GM12878 (cell line): Measurements from ENCODE around the gene ATP6V1G1. TPM values are rescaled to one million over a fixed set of nuclear protein-coding genes. Genes with fewer than 3 reads are reported as not detected.

Experiments used
- BACH1 ChIP-seq: fragments of 450-650 bp; IDR thresholded peaks from 2 replicates; pipeline ENCODE4 v1.6.1; 2017; ENCODE audit warnings: mild to moderate bottlenecking, borderline replicate concordance
- BHLHE40 ChIP-seq, 2 experiments: fragments of 450-650 bp in 1 of 2; IDR thresholded peaks; 2 replicates each; pipeline ENCODE4 v1.6.1; 2011 to 2017; ENCODE audit warnings: low read depth in 2 of 2, borderline replicate concordance in 1 of 2, improper control_type of control experiment in 1 of 2, low read length in 1 of 2, mild to moderate bottlenecking in 1 of 2
- CREB1 ChIP-seq: IDR thresholded peaks from 2 replicates; pipeline ENCODE4 v1.6.1; 2012; ENCODE audit warnings: low read depth, mild to moderate bottlenecking, inconsistent platforms
- DPF2 ChIP-seq: fragments of 450-650 bp; IDR thresholded peaks from 2 replicates; pipeline ENCODE4 v1.6.1; 2017; ENCODE audit warnings: mild to moderate bottlenecking
- HDAC2 ChIP-seq: fragments of 200-600 bp; sonication (generic); IDR thresholded peaks from 2 replicates; pipeline ENCODE4 v1.6.1; 2017
- IRF3 ChIP-seq: fragments of 450-650 bp; IDR thresholded peaks from 2 replicates; pipeline ENCODE4 v1.6.1; 2014; ENCODE audit warnings: mild to moderate bottlenecking
- LARP7 ChIP-seq: fragments of 450-650 bp; IDR thresholded peaks from 2 replicates; pipeline ENCODE4 v1.6.1; 2017; ENCODE audit warnings: mild to moderate bottlenecking
- MEF2A ChIP-seq: IDR thresholded peaks from 2 replicates; pipeline ENCODE4 v1.6.1; 2011; ENCODE audit warnings: low read depth, mild to moderate bottlenecking, low read length, moderate library complexity; ENCODE audit not compliant: insufficient read depth
- PAX5 ChIP-seq: IDR thresholded peaks from 2 replicates; pipeline ENCODE4 v1.6.1; 2011; ENCODE audit warnings: low read depth, low read length, borderline replicate concordance
- RUNX3 ChIP-seq: IDR thresholded peaks from 2 replicates; pipeline ENCODE4 v1.6.1; 2012; ENCODE audit warnings: low read length, inconsistent platforms
- SIN3A ChIP-seq: IDR thresholded peaks from 2 replicates; pipeline ENCODE4 v1.6.1; 2012; ENCODE audit warnings: low read depth, low read length, improper control_type of control experiment
- SMAD1 ChIP-seq: fragments of 450-650 bp; IDR thresholded peaks from 2 replicates; pipeline ENCODE4 v1.6.1; 2018; ENCODE audit warnings: mild to moderate bottlenecking, low read depth; ENCODE audit not compliant: partially characterized antibody
- SPI1 ChIP-seq: IDR thresholded peaks from 2 replicates; pipeline ENCODE4 v1.6.1; 2011; ENCODE audit warnings: low read depth, mild to moderate bottlenecking, low read length, moderate library complexity, borderline replicate concordance; ENCODE audit not compliant: insufficient read depth
- STAT3 ChIP-seq: IDR thresholded peaks from 2 replicates; pipeline ENCODE4 v1.6.1; 2011; ENCODE audit warnings: low read depth, low read length, improper control_type of control experiment
- SUZ12 ChIP-seq: fragments of 200-600 bp; sonication (generic); IDR thresholded peaks from one replicate; pipeline ENCODE4 v1.6.1; 2018; ENCODE audit warnings: antibody characterized with exemption, mild to moderate bottlenecking; ENCODE audit not compliant: unreplicated experiment
- TCF12 ChIP-seq: IDR thresholded peaks from 2 replicates; pipeline ENCODE4 v1.6.1; 2011; ENCODE audit warnings: low read depth, mild to moderate bottlenecking, low read length
- ZBED1 ChIP-seq: IDR thresholded peaks from 2 replicates; pipeline ENCODE4 v1.6.1; 2016; ENCODE audit warnings: borderline replicate concordance
- ZNF217 ChIP-seq: fragments of 450-650 bp; IDR thresholded peaks from 2 replicates; pipeline ENCODE4 v1.6.1; 2017; ENCODE audit warnings: antibody characterized with exemption, mild to moderate bottlenecking
- ZNF24 ChIP-seq: fragments of 450-650 bp; IDR thresholded peaks from 2 replicates; pipeline ENCODE4 v1.6.1; 2017; ENCODE audit warnings: antibody characterized with exemption, mild to moderate bottlenecking
- polyA plus RNA-seq, 11 experiments: library from polyadenylated mRNA; depleted of rRNA in 4 of 11; unstranded in 6 of 11; stranded (reverse) in 5 of 11; fragments of >200 nt; fragmentation: Nextera tagmentation in 4 of 11; fragmentation: Illumina TruSeq in 1 of 11; extraction: Ambion mirVana in 4 of 11; extraction: Trizol in 1 of 11; gene quantifications; 1 replicate in 1 of 11; 2 replicates in 10 of 11; pipeline versions ENCODE4 v1.2.1 to v1.2.3, GENCODE V29; 2011 to 2016; ENCODE audit warnings: inconsistent platforms in 2 of 11, missing spikeins in 2 of 11, low read depth in 1 of 11
- total RNA-seq, 4 experiments: library from RNA; depleted of rRNA in 3 of 4; stranded (reverse); fragments of >200 nt in 3 of 4; fragmentation: Illumina TruSeq in 1 of 4; extraction: Trizol in 1 of 4; gene quantifications; 2 replicates each; pipeline versions ENCODE4 v1.2.1 to v1.2.3, GENCODE V29; 2013 to 2021
- TF ChIP-seq, protein P1 (sequence below): fragments of 450-650 bp; IDR thresholded peaks from 2 replicates; pipeline ENCODE4 v1.6.1; 2017; ENCODE audit warnings: low read depth, mild to moderate bottlenecking, moderate library complexity
- TF ChIP-seq, protein P2 (sequence below): fragments of 450-650 bp; IDR thresholded peaks from 2 replicates; pipeline ENCODE4 v1.6.1; 2016; ENCODE audit warnings: mild to moderate bottlenecking, moderate library complexity, borderline replicate concordance
- TF ChIP-seq, protein P3 (sequence below): fragments of 450-650 bp; IDR thresholded peaks from 2 replicates; pipeline ENCODE4 v1.6.1; 2016; ENCODE audit warnings: mild to moderate bottlenecking

ATP6V1G1 gene
- total and polyA plus RNA-seq, 10 of the 15 experiments (the other 5 are each of a cell fraction or from before 2014, with no cell fraction given) = 34.2 to 204 (median 82.5) TPM

GRCh38 chr9:114616684-114617520 lies 29.3 kb downstream of the ATP6V1G1 start (continued):
- TF ChIP-seq, protein P1, sequence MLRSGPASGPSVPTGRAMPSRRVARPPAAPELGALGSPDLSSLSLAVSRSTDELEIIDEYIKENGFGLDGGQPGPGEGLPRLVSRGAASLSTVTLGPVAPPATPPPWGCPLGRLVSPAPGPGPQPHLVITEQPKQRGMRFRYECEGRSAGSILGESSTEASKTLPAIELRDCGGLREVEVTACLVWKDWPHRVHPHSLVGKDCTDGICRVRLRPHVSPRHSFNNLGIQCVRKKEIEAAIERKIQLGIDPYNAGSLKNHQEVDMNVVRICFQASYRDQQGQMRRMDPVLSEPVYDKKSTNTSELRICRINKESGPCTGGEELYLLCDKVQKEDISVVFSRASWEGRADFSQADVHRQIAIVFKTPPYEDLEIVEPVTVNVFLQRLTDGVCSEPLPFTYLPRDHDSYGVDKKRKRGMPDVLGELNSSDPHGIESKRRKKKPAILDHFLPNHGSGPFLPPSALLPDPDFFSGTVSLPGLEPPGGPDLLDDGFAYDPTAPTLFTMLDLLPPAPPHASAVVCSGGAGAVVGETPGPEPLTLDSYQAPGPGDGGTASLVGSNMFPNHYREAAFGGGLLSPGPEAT = peak; percentile 78
- TF ChIP-seq TCF12 (peak; percentile 77; the same call in 1 of the 2 replicates), BACH1 (no peak), ZBED1 (no peak), SPI1 (peak; percentile 47), STAT3 (no peak), MEF2A (no peak), SIN3A (no peak), DPF2 (peak; percentile 92), ZNF24 (no peak), SMAD1 (peak; percentile 87), RUNX3 (peak; percentile 90), SUZ12 (no peak), ZNF217 (peak; percentile 52; the same call in 1 of the 2 replicates), CREB1 (0 out of 2 replicates have a peak, but pooled peaks have one; percentile 11), PAX5 (0 out of 2 replicates have a peak, but pooled peaks have one; percentile 39), IRF3 (no peak), HDAC2 (no peak), BHLHE40 (IDR thresholded peaks at IDR 0.05; ENCODE audit: borderline replicate concordance in 1 of 2, low read depth in 2 of 2, low read length in 1 of 2) (peak in 1 of 2 experiments; percentile 54; a peak in 1 of 4 replicates), LARP7 (0 out of 2 replicates have a peak, but pooled peaks have one; percentile 41)
- TF ChIP-seq, protein P2, sequence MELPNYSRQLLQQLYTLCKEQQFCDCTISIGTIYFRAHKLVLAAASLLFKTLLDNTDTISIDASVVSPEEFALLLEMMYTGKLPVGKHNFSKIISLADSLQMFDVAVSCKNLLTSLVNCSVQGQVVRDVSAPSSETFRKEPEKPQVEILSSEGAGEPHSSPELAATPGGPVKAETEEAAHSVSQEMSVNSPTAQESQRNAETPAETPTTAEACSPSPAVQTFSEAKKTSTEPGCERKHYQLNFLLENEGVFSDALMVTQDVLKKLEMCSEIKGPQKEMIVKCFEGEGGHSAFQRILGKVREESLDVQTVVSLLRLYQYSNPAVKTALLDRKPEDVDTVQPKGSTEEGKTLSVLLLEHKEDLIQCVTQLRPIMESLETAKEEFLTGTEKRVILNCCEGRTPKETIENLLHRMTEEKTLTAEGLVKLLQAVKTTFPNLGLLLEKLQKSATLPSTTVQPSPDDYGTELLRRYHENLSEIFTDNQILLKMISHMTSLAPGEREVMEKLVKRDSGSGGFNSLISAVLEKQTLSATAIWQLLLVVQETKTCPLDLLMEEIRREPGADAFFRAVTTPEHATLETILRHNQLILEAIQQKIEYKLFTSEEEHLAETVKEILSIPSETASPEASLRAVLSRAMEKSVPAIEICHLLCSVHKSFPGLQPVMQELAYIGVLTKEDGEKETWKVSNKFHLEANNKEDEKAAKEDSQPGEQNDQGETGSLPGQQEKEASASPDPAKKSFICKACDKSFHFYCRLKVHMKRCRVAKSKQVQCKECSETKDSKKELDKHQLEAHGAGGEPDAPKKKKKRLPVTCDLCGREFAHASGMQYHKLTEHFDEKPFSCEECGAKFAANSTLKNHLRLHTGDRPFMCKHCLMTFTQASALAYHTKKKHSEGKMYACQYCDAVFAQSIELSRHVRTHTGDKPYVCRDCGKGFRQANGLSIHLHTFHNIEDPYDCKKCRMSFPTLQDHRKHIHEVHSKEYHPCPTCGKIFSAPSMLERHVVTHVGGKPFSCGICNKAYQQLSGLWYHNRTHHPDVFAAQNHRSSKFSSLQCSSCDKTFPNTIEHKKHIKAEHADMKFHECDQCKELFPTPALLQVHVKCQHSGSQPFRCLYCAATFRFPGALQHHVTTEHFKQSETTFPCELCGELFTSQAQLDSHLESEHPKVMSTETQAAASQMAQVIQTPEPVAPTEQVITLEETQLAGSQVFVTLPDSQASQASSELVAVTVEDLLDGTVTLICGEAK = no peak
- TF ChIP-seq, protein P3, sequence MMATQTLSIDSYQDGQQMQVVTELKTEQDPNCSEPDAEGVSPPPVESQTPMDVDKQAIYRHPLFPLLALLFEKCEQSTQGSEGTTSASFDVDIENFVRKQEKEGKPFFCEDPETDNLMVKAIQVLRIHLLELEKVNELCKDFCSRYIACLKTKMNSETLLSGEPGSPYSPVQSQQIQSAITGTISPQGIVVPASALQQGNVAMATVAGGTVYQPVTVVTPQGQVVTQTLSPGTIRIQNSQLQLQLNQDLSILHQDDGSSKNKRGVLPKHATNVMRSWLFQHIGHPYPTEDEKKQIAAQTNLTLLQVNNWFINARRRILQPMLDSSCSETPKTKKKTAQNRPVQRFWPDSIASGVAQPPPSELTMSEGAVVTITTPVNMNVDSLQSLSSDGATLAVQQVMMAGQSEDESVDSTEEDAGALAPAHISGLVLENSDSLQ = no peak
